K562 (cell line): ENCODE results near the gene PFDN4. TPM values are rescaled to one million over a fixed set of nuclear protein-coding genes. Genes with fewer than 3 reads are reported as not detected.

Experiments used
- ATAC-seq: fragments of 200-7000 bp; cut with Tn5 transposase; 3 replicates; pipeline ENCODE4 v1.9.1; 2020; ENCODE audit warnings: moderate library complexity
- BruUV-seq: library from RNA; stranded (reverse); fragments of 400-500 nt; replicated peaks from 2 replicates; lab custom pipeline; 2021; lab: Mats Ljungman, UMichigan
- CTCF ChIA-PET: fragments of 300-600 bp; formaldehyde crosslinking; extraction: SDS; loops from one replicate; lab custom pipeline; 2021; ENCODE audit warnings: low intra/inter-chr PET ratio; lab: Yijun Ruan, JAX
- POLR2A ChIA-PET: fragments of 300-600, 350-650 bp; sonication (Branson Sonifier 250); formaldehyde crosslinking; extraction: SDS; loops from one replicate; lab custom pipeline; 2021; ENCODE audit warnings: antibody characterized with exemption, inconsistent platforms; lab: Yijun Ruan, JAX
- DNase-seq, 4 experiments: peaks; one replicate each; pipeline versions ENCODE4 v3.0.0 to v3.0.0-alpha.2; 2011 to 2018; ENCODE audit warnings: low spot score in 3 of 4, mixed read lengths in 3 of 4; ENCODE audit errors: extremely low read depth in 1 of 4
- FAIRE-seq: peaks from 2 replicates; lab custom pipeline; 2011; peaks lifted over from hg19 to GRCh38; lab: Jason Lieb, UNC
- H2AFZ ChIP-seq: 2 replicates; pipeline ENCODE4 v1.6.0; 2011; ENCODE audit warnings: low read depth, low read length, control low read depth, inconsistent platforms
- H3K27ac ChIP-seq: fragments of 200-600 bp; 3 replicates; pipeline ENCODE4 v1.8.0; 2011; ENCODE audit warnings: low read depth, mild to moderate bottlenecking, control low read depth, inconsistent platforms, low read length, moderate library complexity, mixed read lengths; ENCODE audit errors: extremely low read depth
- H3K27me3 ChIP-seq, 2 experiments: fragments of 300-600 bp in 1 of 2; 2 replicates in 1 of 2; 3 replicates in 1 of 2; pipeline versions ENCODE4 v1.6.0 to v1.8.0; 2011; ENCODE audit warnings: inconsistent platforms in 2 of 2, low read length in 2 of 2, mild to moderate bottlenecking in 1 of 2, mixed read lengths in 1 of 2, moderate library complexity in 1 of 2; ENCODE audit not compliant: control insufficient read depth in 2 of 2, insufficient read depth in 2 of 2
- H3K36me3 ChIP-seq: fragments of 300-600 bp; 3 replicates; pipeline ENCODE4 v1.8.0; 2011; ENCODE audit warnings: mild to moderate bottlenecking, low read length, inconsistent platforms; ENCODE audit not compliant: control insufficient read depth, insufficient read depth
- H3K4me1 ChIP-seq, 2 experiments: fragments of 200-600 bp in 1 of 2; replicated peaks in 1 of 2; 2 replicates in 1 of 2; 3 replicates in 1 of 2; pipeline versions ENCODE4 v1.5.1 to v1.8.0; 2011; ENCODE audit warnings: inconsistent platforms in 2 of 2, low read length in 2 of 2, mild to moderate bottlenecking in 1 of 2, mixed read lengths in 1 of 2, moderate library complexity in 1 of 2; ENCODE audit not compliant: control insufficient read depth in 2 of 2, insufficient read depth in 2 of 2
- H3K4me2 ChIP-seq: 2 replicates; pipeline ENCODE4 v1.6.1; 2011; ENCODE audit warnings: low read length, control low read depth, inconsistent platforms, mixed read lengths; ENCODE audit not compliant: insufficient read depth
- H3K4me3 ChIP-seq: fragments of 200-600 bp; sonication (generic), shearing (Covaris generic); 2 replicates; pipeline ENCODE4 v1.5.1; 2016; ENCODE audit warnings: control low read depth, inconsistent platforms
- H3K79me2 ChIP-seq: fragments of 200-600 bp; 3 replicates; pipeline ENCODE4 v1.8.0; 2011; ENCODE audit warnings: low read length, inconsistent platforms; ENCODE audit not compliant: control insufficient read depth, insufficient read depth
- H3K9ac ChIP-seq, 2 experiments: 2 replicates each; pipeline versions ENCODE4 v1.6.0 to v1.6.1; 2011; ENCODE audit warnings: low read depth in 2 of 2, low read length in 2 of 2, control low read depth in 1 of 2, inconsistent platforms in 1 of 2, mild to moderate bottlenecking in 1 of 2, mixed read lengths in 1 of 2; ENCODE audit not compliant: insufficient read depth in 1 of 2
- H3K9me1 ChIP-seq: one replicate; pipeline ENCODE4 v1.6.0; 2011; ENCODE audit warnings: inconsistent platforms, mild to moderate bottlenecking, low read length, moderate library complexity; ENCODE audit not compliant: control insufficient read depth, insufficient read depth
- H3K9me3 ChIP-seq: replicated peaks from 2 replicates; pipeline ENCODE4 v1.5.1; 2011; ENCODE audit warnings: low read depth, low read length, inconsistent platforms; ENCODE audit not compliant: control insufficient read depth, insufficient read depth
- H4K20me1 ChIP-seq: replicated peaks from 2 replicates; pipeline ENCODE4 v1.6.1; 2011; ENCODE audit warnings: low read length, inconsistent platforms, mixed read lengths; ENCODE audit not compliant: control insufficient read depth, insufficient read depth
- CTCF ChIP-seq, 3 experiments: IDR thresholded peaks in 2 of 3; conservative IDR thresholded peaks in 1 of 3; 2 replicates each; pipeline ENCODE4 v1.5.1; 2011 to 2012; ENCODE audit warnings: low read length in 3 of 3, mild to moderate bottlenecking in 3 of 3, control low read depth in 2 of 3, improper control_type of control experiment in 1 of 3, inconsistent platforms in 1 of 3, low read depth in 1 of 3, mixed read lengths in 1 of 3, moderate library complexity in 1 of 3; ENCODE audit not compliant: insufficient read depth in 2 of 3
- EWSR1 ChIP-seq: fragments of 450-650 bp; IDR thresholded peaks from 2 replicates; pipeline ENCODE4 v1.6.1; 2018; ENCODE audit warnings: borderline replicate concordance, mild to moderate bottlenecking, low read depth, moderate library complexity; ENCODE audit not compliant: partially characterized antibody
- RAD21 ChIP-seq, 2 experiments: fragments of 250-450 bp in 1 of 2; fragments of 450-650 bp in 1 of 2; sonication (Bioruptor Pico) in 1 of 2; formaldehyde crosslinking in 1 of 2; IDR thresholded peaks in 1 of 2; conservative IDR thresholded peaks in 1 of 2; 2 replicates each; pipeline versions ENCODE4 v1.4.0 to v1.8.0; 2020 to 2022; ENCODE audit warnings: mild to moderate bottlenecking in 2 of 2, moderate library complexity in 1 of 2
- RBBP5 ChIP-seq: fragments of 200-600 bp; sonication (generic); IDR thresholded peaks from 2 replicates; pipeline ENCODE4 v1.6.1; 2012; ENCODE audit warnings: borderline replicate concordance, mild to moderate bottlenecking, low read length, control low read depth, inconsistent platforms; ENCODE audit not compliant: insufficient read depth, poor library complexity, severe bottlenecking
- WGBS: fragments of 100-300 bp; shearing (Covaris generic); methylation state at CpG from one replicate; pipeline ENCODE4 v1.1.6; 2016; ENCODE audit warnings: low coverage, mixed read lengths; ENCODE audit not compliant: insufficient coverage; ENCODE audit errors: missing lambda C conversion rate; 5-methylcytosine and 5-hydroxymethylcytosine counted together
- in situ Hi-C: fragments of 300-500 bp; cut with MboI; formaldehyde crosslinking; loops from 4 replicates; pipeline ENCODE4 v1.15.0; 2018; ENCODE audit warnings: inconsistent platforms, mixed read lengths
- intact Hi-C: fragments of 100-400 bp; cut with micrococcal nuclease; formaldehyde crosslinking; loops from 2 replicates; pipeline ENCODE4 v1.14.2; 2022
- polyA plus RNA-seq, 8 experiments: library from polyadenylated mRNA; depleted of rRNA in 4 of 8; stranded (reverse) in 5 of 8; unstranded in 3 of 8; fragments of >200 nt; fragmentation: Nextera tagmentation in 2 of 8; fragmentation: Illumina TruSeq in 1 of 8; extraction: Ambion mirVana in 2 of 8; extraction: Trizol in 1 of 8; gene quantifications; 2 replicates each; pipeline versions ENCODE4 v1.2.1 to v1.2.3, GENCODE V29; 2011 to 2014; ENCODE audit warnings: inconsistent platforms in 1 of 8, missing spikeins in 1 of 8
- total RNA-seq, 7 experiments: library from RNA; depleted of rRNA in 6 of 7; stranded (reverse); fragments of >200 nt in 6 of 7; fragmentation: Illumina TruSeq in 2 of 7; extraction: Trizol in 2 of 7; gene quantifications; 2 replicates each; pipeline versions ENCODE4 v1.2.1 to v1.2.3, GENCODE V29; 2011 to 2021; ENCODE audit warnings: low replicate concordance in 1 of 7
- TF ChIP-seq, protein P1 (sequence below), 3 experiments: fragments of 200-800 bp in 1 of 3; fragments of 250-450 bp in 1 of 3; fragments of 450-650 bp in 1 of 3; sonication (Bioruptor Pico) in 1 of 3; sonication (Bioruptor generic) in 1 of 3; formaldehyde crosslinking in 1 of 3; IDR thresholded peaks; 2 replicates each; pipeline versions ENCODE4 v1.6.1 to v1.8.0; 2016 to 2022; ENCODE audit warnings: mild to moderate bottlenecking in 2 of 3, missing genetic modification characterization in 2 of 3, missing compliant biosample characterization in 1 of 3, moderate library complexity in 1 of 3

The PFDN4 gene
- total and polyA plus RNA-seq, 9 of the 15 experiments (the other 6 are each of a cell fraction or from before 2014, with no cell fraction given), result 60.1 to 214 (median 122) TPM

GRCh38 chr20:54219751-54220426 is 12.0 kb downstream of the PFDN4 start:
- intact Hi-C loops, result loop anchor here (5.0 kb wide), 1 partner anchor 427 kb away; no protein-coding TSS in a partner anchor
- in situ Hi-C loops, result loop anchor here (10.0 to 25.0 kb wide), 2 partner anchors 425 to 658 kb away; no protein-coding TSS in a partner anchor
- Histone ChIP-seq H3K36me3 (peaks cover 34% of the 10 kb centered on the region), H3K4me2 (no peak overlapping the region), H3K27ac (no peak overlapping the region), H3K9ac (no peak overlapping the region), H4K20me1 (no peaks in the 10 kb centered on the region)
- DNase-seq (peak in 1 of 4 experiments; percentile 41), FAIRE-seq (no peak)
- POLR2A ChIA-PET, result no interaction called here
- TF ChIP-seq, protein P1, sequence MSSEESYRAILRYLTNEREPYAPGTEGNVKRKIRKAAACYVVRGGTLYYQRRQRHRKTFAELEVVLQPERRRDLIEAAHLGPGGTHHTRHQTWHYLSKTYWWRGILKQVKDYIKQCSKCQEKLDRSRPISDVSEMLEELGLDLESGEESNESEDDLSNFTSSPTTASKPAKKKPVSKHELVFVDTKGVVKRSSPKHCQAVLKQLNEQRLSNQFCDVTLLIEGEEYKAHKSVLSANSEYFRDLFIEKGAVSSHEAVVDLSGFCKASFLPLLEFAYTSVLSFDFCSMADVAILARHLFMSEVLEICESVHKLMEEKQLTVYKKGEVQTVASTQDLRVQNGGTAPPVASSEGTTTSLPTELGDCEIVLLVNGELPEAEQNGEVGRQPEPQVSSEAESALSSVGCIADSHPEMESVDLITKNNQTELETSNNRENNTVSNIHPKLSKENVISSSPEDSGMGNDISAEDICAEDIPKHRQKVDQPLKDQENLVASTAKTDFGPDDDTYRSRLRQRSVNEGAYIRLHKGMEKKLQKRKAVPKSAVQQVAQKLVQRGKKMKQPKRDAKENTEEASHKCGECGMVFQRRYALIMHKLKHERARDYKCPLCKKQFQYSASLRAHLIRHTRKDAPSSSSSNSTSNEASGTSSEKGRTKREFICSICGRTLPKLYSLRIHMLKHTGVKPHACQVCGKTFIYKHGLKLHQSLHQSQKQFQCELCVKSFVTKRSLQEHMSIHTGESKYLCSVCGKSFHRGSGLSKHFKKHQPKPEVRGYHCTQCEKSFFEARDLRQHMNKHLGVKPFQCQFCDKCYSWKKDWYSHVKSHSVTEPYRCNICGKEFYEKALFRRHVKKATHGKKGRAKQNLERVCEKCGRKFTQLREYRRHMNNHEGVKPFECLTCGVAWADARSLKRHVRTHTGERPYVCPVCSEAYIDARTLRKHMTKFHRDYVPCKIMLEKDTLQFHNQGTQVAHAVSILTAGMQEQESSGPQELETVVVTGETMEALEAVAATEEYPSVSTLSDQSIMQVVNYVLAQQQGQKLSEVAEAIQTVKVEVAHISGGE (CRISPR knock-in tag; IDR thresholded peaks at IDR 0.05), result peak in 1 of 3 experiments; percentile 64; a peak in 1 of 6 replicates
- TF ChIP-seq RAD21 (CRISPR knock-in tag; conservative IDR thresholded peaks at IDR 0.05 in 1 of 2, IDR thresholded peaks at IDR 0.05 in 1 of 2) (peak; percentile 33 to 60; a peak in 3 of 4 replicates), CTCF (IDR thresholded peaks at IDR 0.05 in 2 of 3, conservative IDR thresholded peaks at IDR 0.05 in 1 of 3; ENCODE audit: insufficient read depth in 2 of 3, low read depth in 1 of 3, low read length in 3 of 3) (peak; percentile 30 to 51 (median 45); a peak in 4 of 6 replicates), RBBP5 (no peak), EWSR1 (peak; percentile 76)
- TF ChIP-seq, all 486 proteins: peak for 4
- Histone ChIP-seq H3K79me2 (no peaks in the 10 kb centered on the region), H3K27me3 (no peaks in the 10 kb centered on the region), H2AFZ (no peak overlapping the region), H3K9me1 (no peaks in the 10 kb centered on the region), H3K4me1 (no peaks in the 10 kb centered on the region), H3K4me3 (no peak overlapping the region), H3K9me3 (no peaks in the 10 kb centered on the region)
- WGBS, result 67% methylated on average over 6 of the region's 6 CpGs
- ATAC-seq, result 0 out of 3 replicates have a peak, but pooled peaks have one; percentile 55
- CTCF ChIA-PET, result interaction anchor here (0.5 to 2.2 kb wide), 4 partner anchors 162 to 438 kb away, joined by 3 to 19 read pairs (median 4); no protein-coding TSS in a partner anchor
- no TSS peak for BruUV-seq
